GM19328 (cell line): ENCODE results near the gene REV1.
"Not testable (repeated sequence)": the region's sequence is repeated elsewhere in the genome, so short reads cannot be mapped to it uniquely, and the experiment has no call there.

Experiments
- ATAC-seq: cut with Tn5 transposase; IDR thresholded peaks from one replicate; pipeline ENCODE4 v1.9.1; 2021; ENCODE audit warnings: mild to moderate bottlenecking, moderate library complexity; ENCODE audit not compliant: unreplicated experiment

Gene REV1

DNA sequence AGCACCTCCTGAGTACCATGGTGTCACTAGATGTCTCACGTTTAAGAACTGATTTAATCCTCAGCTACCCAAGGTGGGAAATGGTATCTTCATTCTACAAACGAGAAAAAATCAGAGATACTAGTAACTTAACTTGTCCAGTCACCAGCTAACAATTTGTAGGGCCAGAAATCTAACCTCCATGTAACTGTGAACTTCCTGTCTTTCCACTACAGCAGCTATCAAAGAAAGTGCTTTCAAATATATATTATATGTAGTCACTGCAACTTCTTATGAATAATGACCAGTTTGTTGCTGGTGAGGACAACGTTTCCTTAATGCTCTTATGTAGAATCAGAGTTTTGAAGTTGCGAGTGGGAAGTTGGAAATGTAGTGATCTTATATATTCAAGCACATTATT, 1.9 kb downstream of the REV1 start:
- no peak for ATAC-seq

DNA sequence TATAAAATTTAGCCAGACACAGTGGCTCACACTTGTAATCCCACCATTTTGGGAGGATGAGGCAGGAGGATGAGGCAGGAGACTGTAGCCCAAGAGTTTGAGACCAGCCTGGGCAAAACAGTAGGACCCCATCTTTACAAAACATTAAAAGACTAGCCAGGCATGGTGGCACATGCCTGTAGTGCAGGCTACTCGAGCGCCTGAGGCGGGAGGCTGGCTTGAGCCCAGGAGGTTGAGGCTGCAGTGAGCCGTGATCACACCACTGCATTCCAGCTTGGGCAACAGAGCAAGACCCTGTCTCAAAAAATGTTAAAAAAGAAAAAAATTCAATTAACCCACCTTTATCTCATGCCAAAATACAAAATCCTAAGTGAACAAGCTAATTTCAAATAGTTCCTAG, 4.0 kb downstream of the REV1 start:
- no peak for ATAC-seq

DNA sequence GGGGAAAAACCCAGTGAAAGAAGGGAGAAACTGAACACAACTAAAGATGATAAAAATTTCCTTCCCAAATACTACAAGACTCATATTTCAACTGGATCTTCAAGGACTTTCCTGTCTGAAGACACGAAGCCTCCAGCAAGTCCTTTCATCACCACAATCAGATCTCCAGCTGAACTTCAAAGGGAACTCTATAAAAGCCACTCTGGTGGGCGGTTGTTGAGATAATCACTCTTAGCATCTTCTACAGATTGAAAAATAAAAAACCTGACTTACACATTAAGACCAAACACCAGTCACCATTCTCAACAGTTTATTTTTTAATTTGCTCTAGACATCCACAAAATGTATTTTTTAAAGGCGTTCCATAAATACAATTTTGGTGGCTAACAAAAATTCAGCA, 4.4 kb downstream of the REV1 start:
- ATAC-seq = no peak

DNA sequence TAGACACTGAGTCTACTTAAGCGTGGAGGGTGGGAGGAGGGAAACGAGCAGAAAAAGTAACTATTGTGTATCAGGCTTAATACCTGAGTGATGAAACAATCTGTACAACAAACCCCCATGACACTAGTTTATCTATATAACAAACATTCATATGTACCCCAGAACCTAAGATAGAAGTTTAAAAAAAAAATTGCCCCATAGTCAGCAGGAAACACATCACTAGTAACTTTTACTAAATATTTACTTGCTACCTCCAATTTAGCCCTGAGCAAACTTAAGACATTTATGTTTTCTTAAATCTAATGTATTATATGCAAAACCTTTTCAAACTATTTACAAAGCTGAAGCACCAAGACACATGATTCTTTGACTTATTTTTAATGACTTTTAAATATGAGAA, 5.6 kb downstream of the REV1 start:
- no peak for ATAC-seq

DNA sequence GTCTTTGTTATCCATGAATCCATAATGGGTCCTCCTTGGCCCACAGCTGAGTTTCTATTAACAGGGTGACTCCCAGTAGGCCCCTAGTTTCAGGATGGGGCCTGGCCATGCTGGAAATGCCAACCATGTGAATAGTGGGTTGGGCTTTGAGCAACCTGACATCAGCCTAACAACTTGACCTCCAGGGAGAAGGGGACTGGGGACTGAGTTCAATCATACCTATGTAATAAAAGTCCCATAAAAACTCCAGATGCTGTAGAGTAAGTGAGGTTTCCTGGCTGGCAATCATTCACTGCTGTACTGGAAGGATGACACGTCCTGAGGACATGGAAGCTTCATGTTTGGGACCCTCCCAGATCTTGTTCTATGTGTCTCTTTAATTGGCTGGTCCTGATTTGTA, 7.9 kb downstream of the REV1 start:
- ATAC-seq = no peak

DNA sequence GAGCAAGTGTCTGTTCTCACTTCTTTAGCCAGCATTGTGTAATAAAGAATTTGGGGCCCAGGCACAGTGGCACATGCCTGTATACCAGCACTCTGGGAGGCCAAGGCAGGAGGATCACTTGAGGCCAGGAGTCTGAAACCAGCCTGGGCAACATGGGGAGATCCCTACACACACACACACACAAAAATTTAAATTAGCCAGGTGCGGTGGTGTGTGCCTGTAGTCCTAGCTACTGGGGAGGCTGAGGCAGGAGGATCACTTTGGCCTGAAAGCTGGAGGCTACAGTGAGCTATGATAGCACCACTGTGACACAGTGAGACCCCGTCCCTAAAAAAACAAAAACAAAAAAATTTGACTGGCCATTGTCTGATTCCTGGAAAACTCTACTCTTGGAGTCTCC, 8.3 kb downstream of the REV1 start:
- ATAC-seq = no peak

DNA sequence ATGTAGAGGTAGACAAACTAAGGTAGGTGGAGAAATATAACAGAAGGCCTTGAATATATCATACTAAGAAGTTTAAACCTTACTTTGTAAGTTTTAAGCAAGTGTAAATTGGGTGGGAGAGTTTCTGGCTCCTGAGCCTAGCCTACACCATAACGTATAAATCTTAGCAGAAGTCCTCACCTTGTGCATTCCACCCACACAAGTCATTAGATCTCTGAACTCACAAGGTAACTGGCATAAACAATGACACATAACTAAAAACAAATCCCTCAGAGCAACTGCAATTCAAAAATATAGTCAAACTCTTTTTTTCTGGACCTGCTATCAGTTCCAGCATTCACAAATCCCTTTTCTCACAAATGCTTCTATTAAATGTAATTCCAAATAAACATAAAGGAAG, 9.4 kb downstream of the REV1 start:
- no peak for ATAC-seq

DNA sequence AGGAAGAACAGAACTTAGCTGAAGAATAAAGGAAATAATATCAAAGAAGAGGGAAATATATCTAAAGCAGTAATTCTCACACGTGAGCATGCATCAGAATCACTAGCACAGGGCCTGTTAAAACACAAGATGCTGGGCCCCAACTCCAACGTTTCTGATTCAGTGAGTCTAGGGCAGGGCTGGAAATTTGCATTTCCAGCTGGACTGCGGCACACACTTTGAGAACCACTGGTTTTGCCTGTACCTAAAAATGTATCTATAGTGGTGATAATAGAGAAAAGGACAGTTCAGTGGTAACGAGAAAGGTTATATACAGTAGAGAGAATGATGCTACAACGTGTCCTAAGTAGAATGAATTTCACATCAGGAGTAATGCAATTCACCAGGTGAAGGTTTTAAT, 11.2 kb downstream of the REV1 start:
- no peak for ATAC-seq

DNA sequence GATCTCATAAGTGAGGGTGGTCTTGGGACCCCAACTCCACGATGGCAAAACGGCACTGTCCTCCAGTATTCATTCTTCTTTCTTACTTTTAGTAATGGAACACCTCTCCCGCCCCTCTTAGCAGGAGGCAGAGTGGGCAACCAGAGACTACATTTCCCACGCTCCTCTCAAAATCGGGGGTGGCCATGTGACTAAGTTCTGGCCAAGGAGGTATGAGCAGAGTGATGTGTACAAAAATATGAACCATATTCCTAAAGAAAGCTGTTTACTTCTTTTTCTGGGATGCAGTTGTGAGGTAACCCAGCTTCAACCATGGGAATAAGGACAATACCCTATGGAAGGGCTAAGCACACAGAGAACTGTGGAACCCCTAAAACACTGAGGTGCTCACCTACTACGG, 12.8 kb downstream of the REV1 start:
- no peak for ATAC-seq

DNA sequence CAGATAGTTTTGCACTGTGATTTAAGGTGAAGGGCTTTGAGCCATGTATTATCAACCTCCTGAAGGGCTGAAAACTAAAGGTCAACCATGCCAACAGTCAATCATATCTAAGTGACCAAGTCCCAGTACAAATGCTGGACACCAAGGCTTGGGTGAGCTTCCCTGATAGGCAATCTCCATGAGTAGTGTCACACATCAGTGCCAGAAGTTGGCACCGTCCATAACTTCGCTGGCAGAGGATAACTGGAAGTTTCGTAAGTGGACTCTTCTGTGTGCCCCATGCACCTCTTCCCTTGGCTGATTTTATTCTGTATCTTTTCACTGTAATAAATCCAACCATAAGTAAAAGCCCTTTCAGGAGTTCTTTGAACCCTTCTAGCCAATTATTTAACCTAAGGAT, 13.2 kb downstream of the REV1 start:
- no peak for ATAC-seq

DNA sequence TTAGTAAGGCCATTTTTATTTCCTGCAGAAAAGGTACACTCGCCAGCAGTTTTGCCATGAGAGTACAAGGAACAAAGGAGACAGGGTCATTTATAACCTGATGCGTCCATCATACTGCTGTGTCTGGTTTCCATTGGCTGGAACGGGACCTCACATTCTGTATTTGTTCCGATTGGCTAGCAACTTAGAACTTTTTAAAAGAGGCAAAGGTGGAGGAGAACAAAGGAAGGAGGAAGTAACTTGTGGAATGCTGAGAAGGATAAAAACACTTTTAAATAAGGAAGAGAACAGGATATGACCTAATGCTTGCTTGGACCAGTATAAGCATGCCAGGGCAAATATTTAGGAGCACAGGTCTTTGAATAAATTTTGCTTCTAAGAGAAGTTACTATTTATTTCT, 14.7 kb downstream of the REV1 start:
- ATAC-seq = not testable (repeated sequence)

DNA sequence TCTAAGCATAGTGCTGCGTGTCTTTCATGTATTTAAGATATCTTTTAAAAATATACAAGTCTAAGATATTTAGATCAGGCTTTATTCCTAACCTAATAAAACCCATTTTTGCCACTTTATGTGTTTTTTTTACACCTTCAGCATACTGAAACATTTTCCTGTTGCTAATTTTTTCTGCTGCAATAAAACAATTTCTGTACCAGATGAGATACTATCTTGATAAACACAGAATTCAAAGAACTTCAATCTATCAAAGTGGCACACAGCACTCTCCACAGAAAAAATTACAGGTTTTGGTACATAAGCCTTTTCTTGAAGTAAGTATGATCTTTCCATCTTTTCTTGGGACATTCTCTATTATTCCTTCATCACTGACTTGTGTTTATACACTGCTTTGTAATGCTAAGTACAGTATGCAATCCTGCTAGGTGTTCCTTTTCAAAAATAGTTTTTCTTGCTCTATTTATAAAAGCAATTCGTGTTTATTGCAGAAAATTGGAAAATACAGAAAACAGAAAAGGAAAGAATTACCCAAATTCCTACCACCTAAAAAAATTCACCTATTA, 16.2 kb downstream of the REV1 start:
- no peak for ATAC-seq

DNA sequence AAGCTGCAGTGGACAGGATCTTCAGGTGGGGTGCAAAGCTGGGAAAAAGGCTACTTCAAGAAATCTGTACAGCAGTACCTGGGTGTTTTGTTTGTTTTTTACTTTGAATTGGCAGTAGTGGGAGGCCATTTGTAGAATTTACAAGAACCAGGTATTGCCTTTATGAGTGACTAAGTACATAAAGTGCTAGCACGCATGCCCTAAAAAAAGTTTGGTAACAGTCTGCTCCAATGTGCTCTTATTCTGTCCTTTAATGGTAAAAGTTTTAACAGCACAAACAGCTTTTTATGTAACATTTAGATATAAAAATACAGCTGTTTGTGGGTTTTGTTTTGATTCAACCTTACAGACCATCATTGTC, 17.2 kb downstream of the REV1 start:
- ATAC-seq = no peak

DNA sequence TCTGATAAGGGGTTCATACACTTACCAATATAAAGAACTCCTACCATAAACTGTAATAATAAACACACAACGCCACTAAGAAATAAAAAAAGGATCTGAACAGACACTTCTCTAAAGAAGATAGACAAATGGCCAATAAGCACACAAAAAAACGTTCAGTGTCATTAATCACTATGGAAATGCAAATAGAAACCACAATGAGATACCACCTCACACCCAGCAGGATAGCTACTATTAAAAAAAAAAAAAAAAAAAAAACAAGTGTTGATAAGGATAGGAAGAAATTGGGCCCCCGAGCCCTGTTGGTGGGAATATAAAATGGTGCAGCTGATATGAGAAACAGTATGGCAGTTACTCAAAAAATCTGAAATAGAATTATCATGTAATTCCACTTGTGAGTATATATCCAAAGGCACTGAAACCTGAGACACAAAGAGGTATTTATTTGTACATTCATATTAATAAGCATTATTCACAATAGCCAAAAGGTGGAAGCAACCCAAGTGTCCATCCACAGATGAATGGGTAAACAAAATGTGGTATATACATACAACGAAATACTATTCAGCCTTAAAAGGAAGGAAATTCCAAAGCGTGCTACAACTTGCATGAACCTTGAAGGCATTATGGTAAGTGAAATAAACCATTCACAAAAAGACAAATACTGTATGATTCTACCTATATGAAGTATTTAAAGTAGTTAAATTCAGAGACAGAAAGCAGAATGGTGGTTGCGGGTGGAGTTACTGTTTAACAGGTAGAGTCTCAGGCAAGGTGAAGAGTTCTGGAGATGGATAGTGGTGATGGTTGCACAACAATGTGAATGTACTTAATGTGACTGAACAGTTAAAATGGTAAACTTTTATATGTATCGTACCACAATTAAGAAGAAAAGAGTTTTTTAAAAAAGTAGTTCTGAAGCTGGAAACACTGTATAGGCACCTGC, 17.9 kb downstream of the REV1 start:
- no peak for ATAC-seq

DNA sequence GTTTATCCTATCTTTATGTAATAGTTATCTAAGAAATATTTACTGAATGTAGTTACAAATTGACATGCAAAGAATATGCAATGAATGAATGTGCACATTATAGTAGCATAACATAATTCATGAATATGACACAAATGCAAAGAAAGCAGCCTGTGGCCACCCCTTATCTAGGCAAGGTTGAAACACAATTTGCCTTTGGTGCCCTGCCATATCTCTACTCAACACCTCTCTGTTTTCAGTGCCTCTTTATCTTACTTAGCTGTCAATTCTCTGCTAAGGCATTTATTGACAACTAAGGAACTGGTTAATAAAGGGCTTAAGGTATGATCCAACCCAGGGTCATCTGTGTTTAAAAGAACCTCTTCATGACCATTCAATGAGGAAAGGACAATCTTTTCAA, 18.9 kb downstream of the REV1 start:
- ATAC-seq = no peak

DNA sequence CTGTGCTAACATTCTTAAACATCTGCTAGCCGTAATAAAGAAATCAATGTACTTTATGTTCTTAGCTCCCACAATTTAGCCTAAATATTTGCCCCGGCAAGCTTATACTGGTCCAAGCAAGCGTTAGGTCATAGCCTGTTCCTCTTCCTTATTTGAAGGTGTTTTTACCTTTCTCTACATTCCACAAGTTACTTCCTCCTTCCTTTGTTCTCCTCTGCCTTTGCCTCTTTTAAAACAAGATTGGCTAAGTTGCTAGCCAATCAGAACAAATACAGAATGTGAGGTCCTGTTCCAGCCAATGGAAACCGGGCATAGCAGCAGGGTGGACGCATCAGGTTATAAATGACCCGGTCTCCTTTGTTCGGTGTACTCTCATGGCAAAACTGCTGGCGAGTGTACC, 19.4 kb downstream of the REV1 start:
- not testable (repeated sequence) for ATAC-seq

DNA sequence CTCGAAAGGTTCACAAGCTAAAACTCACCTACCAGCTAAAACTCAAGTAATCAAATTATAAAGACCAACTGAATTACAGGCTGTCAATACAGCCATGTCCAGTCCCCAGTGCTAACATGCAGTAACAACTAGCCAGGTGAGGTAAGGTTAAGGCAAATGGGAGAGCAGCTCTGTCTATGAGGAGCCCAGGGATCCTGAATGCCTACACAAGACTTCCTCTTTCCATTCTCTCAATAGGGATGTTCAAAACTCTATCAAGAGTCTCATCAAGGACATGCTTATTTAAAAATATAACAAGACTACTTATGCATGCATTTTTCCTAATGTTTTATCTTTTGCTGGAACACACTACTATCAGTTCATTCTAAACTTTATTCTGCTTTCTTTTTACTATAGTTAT, 20.4 kb downstream of the REV1 start:
- no peak for ATAC-seq

DNA sequence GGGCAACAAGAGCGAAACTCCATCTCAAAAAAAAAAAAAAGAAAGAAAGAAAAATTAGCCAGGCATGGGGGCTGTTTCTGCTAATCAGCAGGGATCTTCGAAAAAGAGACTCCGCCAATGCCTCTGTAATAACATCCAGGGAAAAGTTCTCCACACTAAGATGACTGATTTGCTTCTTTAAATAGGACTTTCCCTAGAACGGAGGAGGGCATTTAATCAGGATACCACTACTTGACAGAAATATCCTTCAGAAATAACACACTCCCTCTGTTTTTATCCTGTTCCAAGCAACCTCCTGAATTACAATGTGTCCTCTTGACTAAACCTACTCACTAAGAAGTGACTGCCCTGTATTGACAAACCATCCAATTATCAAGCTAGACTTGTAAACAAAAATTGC, 21.7 kb downstream of the REV1 start:
- no peak for ATAC-seq

DNA sequence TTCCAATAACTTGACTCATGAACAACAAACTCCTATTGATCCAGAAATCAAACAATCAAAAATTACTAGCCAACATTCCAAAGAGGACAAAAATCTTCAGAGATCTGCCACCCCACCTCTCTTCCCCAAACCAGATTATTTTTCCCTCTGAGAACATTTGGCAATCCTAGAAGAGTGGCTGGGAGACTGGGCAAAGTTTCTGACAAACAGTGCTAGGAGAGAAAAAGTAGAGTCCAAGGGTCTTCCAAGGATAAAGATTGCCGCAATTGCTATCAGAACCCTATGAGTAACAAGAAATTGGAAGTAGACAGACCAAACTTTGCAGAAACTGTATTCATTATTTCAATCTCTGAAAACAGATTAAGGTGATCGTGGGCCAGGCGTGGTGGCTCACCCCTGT, 22.4 kb downstream of the REV1 start:
- no peak for ATAC-seq

DNA sequence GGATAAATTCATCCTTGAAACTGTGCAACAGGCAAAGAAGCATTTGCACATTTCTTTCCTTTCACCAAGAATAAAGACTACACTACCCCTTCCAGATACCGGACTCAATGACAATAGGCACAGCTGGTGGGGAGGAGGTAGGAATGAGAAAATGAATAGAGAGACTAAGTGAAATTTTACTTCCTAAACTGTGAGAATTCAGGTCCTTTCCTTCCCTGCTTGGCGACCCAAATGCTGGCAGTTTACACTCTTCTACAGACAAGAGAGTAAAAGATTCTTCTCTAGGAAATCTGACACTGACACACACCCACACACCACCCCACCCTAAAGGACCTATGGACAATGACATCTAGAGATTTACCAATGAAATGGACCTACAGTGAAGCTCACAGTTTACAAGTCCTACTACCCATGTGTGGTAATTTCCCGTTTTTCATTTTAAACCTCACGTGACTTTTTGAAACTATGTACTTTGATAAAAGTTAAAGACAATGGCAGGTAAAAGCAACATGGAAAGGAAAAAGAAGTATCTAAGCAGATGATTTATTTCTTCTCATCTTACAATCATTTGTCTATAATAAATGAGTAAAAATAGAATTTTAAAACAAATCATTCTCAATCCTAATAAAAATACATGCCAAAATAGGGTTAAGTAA, 27.9 kb downstream of the REV1 start:
- ATAC-seq = no peak

DNA sequence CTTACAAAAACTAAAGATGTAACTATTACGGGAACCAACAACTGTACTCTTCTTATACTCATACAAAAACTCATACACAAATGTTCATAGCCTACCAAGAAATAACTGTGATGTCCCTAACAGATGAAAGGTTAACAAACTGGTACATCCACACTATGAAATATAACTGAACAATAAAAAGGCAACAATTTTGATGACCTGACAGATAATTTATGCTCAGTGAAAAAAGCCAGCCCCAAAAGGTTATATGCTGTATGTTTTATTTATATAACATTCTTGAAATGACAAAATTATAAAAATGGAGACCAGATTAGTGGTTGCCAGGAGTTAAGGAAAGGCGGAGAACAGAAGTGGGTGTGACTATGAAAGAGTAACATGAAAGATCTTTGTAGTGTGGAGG, 31.3 kb downstream of the REV1 start:
- no peak for ATAC-seq

DNA sequence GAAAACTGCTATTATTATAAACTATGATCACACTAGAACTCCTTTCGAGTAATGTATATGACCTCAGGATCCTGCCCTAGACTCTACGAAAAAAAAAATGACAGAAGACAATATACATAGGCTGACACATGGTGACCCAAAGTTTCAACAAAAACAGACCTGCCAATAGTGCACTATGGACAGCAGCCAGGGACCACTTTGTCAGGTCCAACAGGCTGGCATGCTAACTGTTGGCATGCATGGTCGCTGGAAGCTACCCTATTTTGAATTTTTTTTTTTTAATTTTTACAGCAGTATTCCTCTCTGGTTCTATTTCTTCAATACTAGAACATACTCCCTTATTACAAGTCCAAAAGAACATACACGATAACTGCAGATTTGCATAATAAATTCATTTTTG, 38.1 kb downstream of the REV1 start:
- no peak for ATAC-seq
